Right atrium auricular region (tissue), 2 donors: ENCODE measurements around the gene CSNK1D. TPM values are rescaled to one million over a fixed set of nuclear protein-coding genes. Genes with fewer than 3 reads are reported as not detected.

Experiments
- DNase-seq: peaks from one replicate; pipeline ENCODE4 v3.0.0-alpha.2; 2019; ENCODE audit warnings: low spot score
- H3K27ac ChIP-seq, 2 donors: fragments of 200-600 bp; sonication (generic); 1 replicate in 1 of 2; 2 replicates in 1 of 2; pipeline ENCODE4 v1.5.1; 2016 to 2019
- H3K27me3 ChIP-seq, 2 donors: fragments of 200-600 bp; sonication (generic); one replicate each; pipeline versions ENCODE4 v1.5.1 to v1.6.0; 2017 to 2019
- H3K36me3 ChIP-seq: fragments of 200-600 bp; sonication (generic); one replicate; pipeline ENCODE4 v1.5.1; 2016
- H3K4me1 ChIP-seq, 2 donors: fragments of 200-600 bp; sonication (generic); one replicate each; pipeline versions ENCODE4 v1.5.1 to v1.6.0; 2017 to 2019
- H3K4me3 ChIP-seq, 2 donors: fragments of 200-600 bp; sonication (generic); 1 replicate in 1 of 2; 2 replicates in 1 of 2; pipeline ENCODE4 v1.5.1; 2017 to 2019; ENCODE audit warnings: mild to moderate bottlenecking in 1 of 2, moderate library complexity in 1 of 2
- H3K9me3 ChIP-seq, 2 donors: fragments of 200-600 bp; sonication (generic); one replicate each; pipeline ENCODE4 v1.5.1; 2019
- CTCF ChIP-seq, 2 donors: fragments of 200-600 bp; sonication (generic); IDR thresholded peaks; one replicate each; pipeline ENCODE4 v1.5.1; 2019; ENCODE audit warnings: antibody characterized with exemption in 2 of 2
- total RNA-seq, 2 donors: library from RNA; depleted of rRNA; stranded (reverse); fragments of >200 nt; gene quantifications; one replicate each; pipeline ENCODE4 v1.1.0, GENCODE V29; 2016

CSNK1D gene
- total RNA-seq, 2 donors from 2014 or later: 31.3 to 32.9 TPM

DNA sequence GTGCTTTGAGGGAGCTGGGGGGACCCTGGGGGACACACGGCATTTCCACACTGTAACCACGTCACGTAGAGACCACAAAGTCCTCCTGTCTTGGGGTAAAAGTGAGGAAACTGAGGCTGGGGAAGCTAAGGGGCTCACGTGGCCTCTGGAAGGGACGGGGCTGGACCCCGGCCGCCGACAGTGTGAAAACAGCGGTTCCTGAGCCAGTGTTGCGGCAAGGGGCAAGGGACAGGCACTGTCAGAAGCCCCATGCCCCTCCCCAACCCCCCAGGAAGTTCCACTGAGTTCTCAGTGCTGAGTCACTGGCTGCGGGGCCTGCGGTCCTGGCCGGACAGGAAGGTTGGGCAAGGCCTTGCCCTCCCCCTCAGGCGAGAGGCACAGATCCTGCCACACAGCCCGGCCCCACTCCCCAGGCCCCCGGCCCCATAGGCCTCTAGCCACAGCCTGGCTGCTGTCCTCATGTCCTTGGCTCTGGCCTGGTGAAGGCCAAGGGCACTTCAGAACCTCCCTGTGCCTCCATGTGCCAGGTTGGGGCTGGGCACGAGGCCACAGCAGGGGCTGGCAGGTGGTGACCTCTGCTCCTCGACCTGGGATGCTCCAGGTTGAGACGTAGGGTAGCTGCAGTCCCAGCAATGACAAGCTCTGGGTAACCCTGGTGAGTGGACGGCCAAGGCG is 55.8 kb downstream of the CSNK1D start:
- H3K27me3 ChIP-seq: no peaks in the 10 kb centered on the region
- H3K4me1 ChIP-seq: peaks cover 0 to 36% of the 10 kb centered on the region in 2 donors
- H3K4me3 ChIP-seq: no peak overlapping the region
- no peaks in the 10 kb centered on the region for H3K36me3 ChIP-seq
- TF ChIP-seq CTCF (IDR thresholded peaks at IDR 0.05): no peak
- H3K27ac ChIP-seq: peak overlapping the region; percentile 68 to 72
- DNase-seq: no peak
- H3K9me3 ChIP-seq: no peaks in the 10 kb centered on the region

GRCh38 chr17:82217120-82217529 is 56.4 kb downstream of the CSNK1D start:
- no peak for TF ChIP-seq CTCF (IDR thresholded peaks at IDR 0.05)
- H3K4me1 ChIP-seq: peaks cover 0 to 37% of the 10 kb centered on the region in 2 donors
- no peaks in the 10 kb centered on the region for H3K27me3 ChIP-seq
- peak overlapping the region; percentile 68 to 72 for H3K27ac ChIP-seq
- H3K36me3 ChIP-seq: no peaks in the 10 kb centered on the region
- H3K9me3 ChIP-seq: no peaks in the 10 kb centered on the region
- H3K4me3 ChIP-seq: no peak overlapping the region
- DNase-seq: no peak

DNA sequence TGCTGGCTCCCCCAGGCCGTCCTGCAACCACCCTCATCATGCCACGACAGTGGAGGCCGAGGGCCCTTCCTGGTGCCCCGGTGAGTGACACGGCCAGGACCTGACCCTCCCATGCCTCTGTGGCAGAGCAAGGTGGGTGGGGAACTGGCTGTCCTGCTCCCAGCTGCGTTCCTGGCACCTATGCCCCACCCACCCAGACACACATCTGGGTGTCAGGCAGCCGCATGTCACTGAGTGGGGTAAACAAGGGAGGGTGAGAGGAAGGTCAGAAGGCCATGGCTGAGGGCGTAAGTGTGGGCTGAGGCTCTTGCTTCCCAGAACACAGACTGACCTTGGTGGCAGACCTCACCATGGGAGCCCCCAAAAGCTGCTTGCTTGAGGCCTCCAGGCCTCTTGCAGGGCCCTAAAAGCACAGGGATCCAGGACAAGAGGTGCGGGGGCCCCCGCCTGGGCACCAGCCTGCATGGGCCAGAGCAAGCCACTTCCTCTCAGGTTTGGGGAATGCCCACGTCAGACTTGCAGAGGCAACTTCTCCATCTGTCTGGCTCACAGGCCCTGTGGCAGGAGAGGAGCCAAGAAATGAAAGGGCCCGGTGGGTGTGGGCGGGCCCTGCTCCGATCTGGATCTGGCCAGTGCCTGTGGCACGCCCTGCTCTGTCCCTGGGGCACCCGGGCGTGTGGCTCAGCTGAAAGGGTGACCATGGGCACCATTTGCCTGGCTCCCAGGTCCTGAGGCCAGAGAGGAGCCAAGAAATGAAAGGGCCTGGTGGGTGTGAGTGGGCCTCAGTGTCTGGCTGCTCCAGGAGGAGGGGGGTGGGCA is 57.0 kb downstream of the CSNK1D start:
- Histone ChIP-seq H3K27me3 (no peaks in the 10 kb centered on the region), H3K4me3 (no peak overlapping the region), H3K9me3 (no peaks in the 10 kb centered on the region), H3K36me3 (no peaks in the 10 kb centered on the region), H3K4me1 (peaks cover 0 to 43% of the 10 kb centered on the region in 2 donors), H3K27ac (peak overlapping the region; percentile 68 to 72)
- no peak for TF ChIP-seq CTCF (IDR thresholded peaks at IDR 0.05)
- peak; percentile 80 for DNase-seq

DNA sequence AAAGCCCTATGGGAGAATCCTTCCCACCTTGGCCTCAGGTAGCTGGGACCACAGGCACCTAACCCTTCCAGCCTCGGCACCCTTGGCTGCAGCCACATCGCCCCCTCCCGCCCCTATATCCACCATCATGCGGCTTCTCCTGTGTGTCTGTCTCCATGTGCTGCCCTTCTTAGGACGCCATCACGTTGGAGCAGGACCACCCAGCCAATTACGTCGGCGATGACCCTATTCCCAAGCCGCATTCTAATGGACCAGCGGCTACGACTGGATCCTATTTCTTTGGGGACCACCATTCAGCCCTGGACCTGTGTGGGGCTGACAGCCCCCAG is 57.6 kb downstream of the CSNK1D start:
- Histone ChIP-seq H3K36me3 (no peaks in the 10 kb centered on the region), H3K4me1 (peaks cover 0 to 45% of the 10 kb centered on the region in 2 donors), H3K4me3 (no peak overlapping the region), H3K27ac (peak overlapping the region; percentile 68 to 72), H3K27me3 (no peaks in the 10 kb centered on the region), H3K9me3 (no peaks in the 10 kb centered on the region)
- DNase-seq: no peak
- no peak for TF ChIP-seq CTCF (IDR thresholded peaks at IDR 0.05)

- Histone ChIP-seq H3K27me3 (no peaks in the 10 kb centered on the region), H3K4me3 (no peak overlapping the region), H3K9me3 (no peaks in the 10 kb centered on the region), H3K36me3 (no peaks in the 10 kb centered on the region), H3K4me1 (peaks cover 0 to 45% of the 10 kb centered on the region in 2 donors), H3K27ac (peak overlapping the region in 1 of 2 donors; percentile 68)
- DNase-seq: no peak
- TF ChIP-seq CTCF (IDR thresholded peaks at IDR 0.05): no peak
These were observed 58.2 kb downstream of the CSNK1D start for GRCh38 chr17:82215095-82215971.
